T-helper 1 cell treated with Interleukin-12 subunit alpha and Interleukin-12 subunit beta and Interleukin-4 antibody, amounts not matched to agents 30 ng/mL and 1 ng/mL, for 36 hours (primary cell): ENCODE results near the gene RAD51B. TPM values are rescaled to one million over a fixed set of nuclear protein-coding genes. Genes with fewer than 3 reads are reported as not detected.

Experiments used
- intact Hi-C: fragments of 100-400 bp; cut with micrococcal nuclease; formaldehyde crosslinking; loops from one replicate; pipeline ENCODE4 v1.15.1; 2024
- total RNA-seq: library from RNA; stranded (reverse); gene quantifications from 2 replicates; pipeline ENCODE4 v1.2.3, GENCODE V29; 2022

The RAD51B gene
- total RNA-seq, 1 donor from 2014 or later: 24.4 TPM

- intact Hi-C loops: no loop called here
These were observed 849.5 kb downstream of the RAD51B start for GRCh38 chr14:68669111-68669511.

- intact Hi-C loops: no loop called here
These were observed 850.2 kb downstream of the RAD51B start for GRCh38 chr14:68669603-68670358.

GRCh38 chr14:68670359-68670715 lies 850.8 kb downstream of the RAD51B start:
- intact Hi-C loops: no loop called here

GRCh38 chr14:68671909-68672308 lies 852.3 kb downstream of the RAD51B start:
- intact Hi-C loops: no loop called here

- intact Hi-C loops: no loop called here
These were observed 853.2 kb downstream of the RAD51B start for GRCh38 chr14:68672609-68673285.

- intact Hi-C loops: no loop called here
These were observed 853.9 kb downstream of the RAD51B start for GRCh38 chr14:68673464-68673863.

GRCh38 chr14:68674538-68675232 lies 855.1 kb downstream of the RAD51B start:
- intact Hi-C loops: no loop called here

GRCh38 chr14:68675233-68675577 lies 855.6 kb downstream of the RAD51B start:
- intact Hi-C loops: no loop called here

GRCh38 chr14:68676511-68676943 lies 856.9 kb downstream of the RAD51B start:
- intact Hi-C loops: no loop called here

GRCh38 chr14:68677476-68677875 lies 857.9 kb downstream of the RAD51B start:
- intact Hi-C loops: no loop called here

- intact Hi-C loops: no loop called here
These were observed 858.3 kb downstream of the RAD51B start for GRCh38 chr14:68677901-68678300.

GRCh38 chr14:68678471-68678870 lies 858.9 kb downstream of the RAD51B start:
- intact Hi-C loops: no loop called here

GRCh38 chr14:68679301-68679700 lies 859.7 kb downstream of the RAD51B start:
- intact Hi-C loops: no loop called here

GRCh38 chr14:68679746-68680467 lies 860.3 kb downstream of the RAD51B start:
- intact Hi-C loops: no loop called here

GRCh38 chr14:68680541-68681051 lies 861.0 kb downstream of the RAD51B start:
- intact Hi-C loops: no loop called here

- intact Hi-C loops: no loop called here
These were observed 861.9 kb downstream of the RAD51B start for GRCh38 chr14:68681256-68682011.

GRCh38 chr14:68682166-68683103 lies 862.9 kb downstream of the RAD51B start:
- intact Hi-C loops: no loop called here

- intact Hi-C loops: no loop called here
These were observed 863.7 kb downstream of the RAD51B start for GRCh38 chr14:68683326-68683725.
